Measurements from ENCODE around the gene CLK1. TPM values are rescaled to one million over a fixed set of nuclear protein-coding genes. Genes with fewer than 3 reads are reported as not detected.

The CLK1 gene
- total RNA-seq, 1 donor from 2014 or later: 92.0 TPM

GRCh38 chr2:200877443-200877842 is 13.0 kb upstream of the CLK1 start:
- Mint-ChIP-seq H3K9me3 (ENCODE audit: unreplicated experiment) (no peaks in the 10 kb centered on the region), H3K4me1 (ENCODE audit: unreplicated experiment) (no peaks in the 10 kb centered on the region), H3K36me3 (ENCODE audit: unreplicated experiment) (peaks cover 39% of the 10 kb centered on the region), H3K27me3 (ENCODE audit: unreplicated experiment) (no peaks in the 10 kb centered on the region), H3K4me3 (ENCODE audit: unreplicated experiment) (no peak overlapping the region), H3K27ac (ENCODE audit: unreplicated experiment) (no peak overlapping the region)
- DNase-seq (ENCODE audit: extremely low spot score, unreplicated experiment): no peak
- no peak for TF ChIP-seq CTCF (IDR thresholded peaks at IDR 0.05)

GRCh38 chr2:200873560-200873959 is 9.1 kb upstream of the CLK1 start:
- no peaks in the 10 kb centered on the region for H3K27me3 Mint-ChIP-seq (ENCODE audit: unreplicated experiment)
- H3K27ac Mint-ChIP-seq (ENCODE audit: unreplicated experiment): no peak overlapping the region
- no peaks in the 10 kb centered on the region for H3K4me1 Mint-ChIP-seq (ENCODE audit: unreplicated experiment)
- no peak overlapping the region for H3K4me3 Mint-ChIP-seq (ENCODE audit: unreplicated experiment)
- H3K9me3 Mint-ChIP-seq (ENCODE audit: unreplicated experiment): no peaks in the 10 kb centered on the region
- H3K36me3 Mint-ChIP-seq (ENCODE audit: unreplicated experiment): peaks cover 32% of the 10 kb centered on the region
- no peak for DNase-seq (ENCODE audit: extremely low spot score, unreplicated experiment)
- TF ChIP-seq CTCF (IDR thresholded peaks at IDR 0.05): no peak

- H3K4me1 Mint-ChIP-seq (ENCODE audit: unreplicated experiment): peaks cover 6% of the 10 kb centered on the region
- H3K36me3 Mint-ChIP-seq (ENCODE audit: unreplicated experiment): peaks cover 24% of the 10 kb centered on the region
- H3K27ac Mint-ChIP-seq (ENCODE audit: unreplicated experiment): no peak overlapping the region
- no peaks in the 10 kb centered on the region for H3K9me3 Mint-ChIP-seq (ENCODE audit: unreplicated experiment)
- H3K4me3 Mint-ChIP-seq (ENCODE audit: unreplicated experiment): no peak overlapping the region
- no peaks in the 10 kb centered on the region for H3K27me3 Mint-ChIP-seq (ENCODE audit: unreplicated experiment)
- no peak for DNase-seq (ENCODE audit: extremely low spot score, unreplicated experiment)
- no peak for TF ChIP-seq CTCF (IDR thresholded peaks at IDR 0.05)
Observed at GRCh38 chr2:200871151-200871550, 6.7 kb upstream of the CLK1 start.

- DNase-seq (ENCODE audit: extremely low spot score, unreplicated experiment): no peak
- Mint-ChIP-seq H3K4me1 (ENCODE audit: unreplicated experiment) (peaks cover 10% of the 10 kb centered on the region), H3K9me3 (ENCODE audit: unreplicated experiment) (no peaks in the 10 kb centered on the region), H3K36me3 (ENCODE audit: unreplicated experiment) (peaks cover 9% of the 10 kb centered on the region), H3K27ac (ENCODE audit: unreplicated experiment) (no peak overlapping the region), H3K27me3 (ENCODE audit: unreplicated experiment) (no peaks in the 10 kb centered on the region), H3K4me3 (ENCODE audit: unreplicated experiment) (no peak overlapping the region)
- TF ChIP-seq CTCF (IDR thresholded peaks at IDR 0.05): no peak
Observed at GRCh38 chr2:200869014-200869413, 4.6 kb upstream of the CLK1 start.

- no peaks in the 10 kb centered on the region for H3K27me3 Mint-ChIP-seq (ENCODE audit: unreplicated experiment)
- peak overlapping the region; percentile 99 for H3K27ac Mint-ChIP-seq (ENCODE audit: unreplicated experiment)
- peaks cover 38% of the 10 kb centered on the region for H3K4me1 Mint-ChIP-seq (ENCODE audit: unreplicated experiment)
- no peak for TF ChIP-seq CTCF (IDR thresholded peaks at IDR 0.05)
- no peak for DNase-seq (ENCODE audit: extremely low spot score, unreplicated experiment)
- no peaks in the 10 kb centered on the region for H3K9me3 Mint-ChIP-seq (ENCODE audit: unreplicated experiment)
- H3K4me3 Mint-ChIP-seq (ENCODE audit: unreplicated experiment): peak overlapping the region; percentile 99
- peaks cover 17% of the 10 kb centered on the region for H3K36me3 Mint-ChIP-seq (ENCODE audit: unreplicated experiment)
Observed at GRCh38 chr2:200863782-200864175, 679 bp downstream of the CLK1 start.
